Prostate gland (tissue), 2 donors: Measurements from ENCODE around the gene ENO3.

ENCODE experiments used
- POLR2A ChIP-seq: fragments of 450-650 bp; IDR thresholded peaks from one replicate; pipeline ENCODE4 v1.6.1; 2016; ENCODE audit warnings: antibody characterized with exemption, mild to moderate bottlenecking
- POLR2AphosphoS5 ChIP-seq: sonication (generic); formaldehyde crosslinking; IDR thresholded peaks from one replicate; pipeline ENCODE4 v1.6.1; 2017; ENCODE audit warnings: antibody characterized with exemption
- TF ChIP-seq, protein P1 (sequence below), 4 experiments: fragments of 200-600 bp in 2 of 4; fragments of 450-650 bp in 2 of 4; sonication (generic) in 2 of 4; IDR thresholded peaks; 1 replicate in 3 of 4; 2 replicates in 1 of 4; pipeline ENCODE4 v1.5.1; 2016 to 2019; ENCODE audit warnings: antibody characterized with exemption in 4 of 4, mild to moderate bottlenecking in 2 of 4, moderate library complexity in 2 of 4

GRCh38 chr17:4928881-4929280 is 22.0 kb upstream of the ENO3 start:
- TF ChIP-seq, protein P1, sequence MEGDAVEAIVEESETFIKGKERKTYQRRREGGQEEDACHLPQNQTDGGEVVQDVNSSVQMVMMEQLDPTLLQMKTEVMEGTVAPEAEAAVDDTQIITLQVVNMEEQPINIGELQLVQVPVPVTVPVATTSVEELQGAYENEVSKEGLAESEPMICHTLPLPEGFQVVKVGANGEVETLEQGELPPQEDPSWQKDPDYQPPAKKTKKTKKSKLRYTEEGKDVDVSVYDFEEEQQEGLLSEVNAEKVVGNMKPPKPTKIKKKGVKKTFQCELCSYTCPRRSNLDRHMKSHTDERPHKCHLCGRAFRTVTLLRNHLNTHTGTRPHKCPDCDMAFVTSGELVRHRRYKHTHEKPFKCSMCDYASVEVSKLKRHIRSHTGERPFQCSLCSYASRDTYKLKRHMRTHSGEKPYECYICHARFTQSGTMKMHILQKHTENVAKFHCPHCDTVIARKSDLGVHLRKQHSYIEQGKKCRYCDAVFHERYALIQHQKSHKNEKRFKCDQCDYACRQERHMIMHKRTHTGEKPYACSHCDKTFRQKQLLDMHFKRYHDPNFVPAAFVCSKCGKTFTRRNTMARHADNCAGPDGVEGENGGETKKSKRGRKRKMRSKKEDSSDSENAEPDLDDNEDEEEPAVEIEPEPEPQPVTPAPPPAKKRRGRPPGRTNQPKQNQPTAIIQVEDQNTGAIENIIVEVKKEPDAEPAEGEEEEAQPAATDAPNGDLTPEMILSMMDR (IDR thresholded peaks at IDR 0.05): no peak
- TF ChIP-seq POLR2AphosphoS5: no peak
- TF ChIP-seq POLR2A: no peak
